ENCODE measurements around the gene PDE6B. TPM values are rescaled to one million over a fixed set of nuclear protein-coding genes. Genes with fewer than 3 reads are reported as not detected.

PDE6B gene
- total RNA-seq, 2 experiments from 2014 or later: 16.1 to 17.7 TPM

DNA sequence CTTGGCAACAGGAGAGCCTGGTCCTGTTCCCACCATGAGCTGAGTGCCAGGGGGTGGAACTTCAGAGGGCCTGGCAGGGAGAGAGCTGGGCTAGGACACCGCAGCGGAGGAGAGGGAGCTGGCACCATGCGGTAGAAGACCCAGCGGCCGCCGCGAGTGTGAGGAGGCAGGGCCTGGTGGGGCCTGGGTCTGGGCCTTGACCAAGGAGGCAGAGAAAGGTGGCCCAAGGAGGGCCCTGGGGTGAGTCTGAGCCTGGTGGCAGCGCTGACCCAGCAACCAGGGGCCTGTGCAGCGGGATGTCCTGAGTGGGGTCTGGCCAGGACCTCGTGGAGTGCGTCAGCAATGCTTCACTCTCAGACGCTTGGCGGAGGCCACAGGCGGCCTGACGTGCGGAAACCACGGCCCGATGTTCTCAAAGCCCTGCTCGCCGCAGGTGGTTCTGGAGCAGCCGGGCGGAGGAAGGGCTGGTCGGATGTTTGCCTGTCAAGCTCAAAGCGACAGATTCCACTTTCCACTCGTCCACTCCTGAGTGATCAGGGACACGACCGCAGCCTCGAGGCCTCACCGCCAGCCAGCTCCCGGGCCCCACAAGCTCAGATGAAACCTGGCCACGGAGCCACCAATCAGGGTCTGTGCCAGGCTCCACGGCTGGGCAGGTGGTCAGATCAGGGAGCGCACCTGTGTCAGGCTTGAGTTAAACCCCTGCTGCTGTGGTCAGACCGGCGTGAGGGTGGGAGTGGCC, 27.9 kb downstream of the PDE6B start:
- Mint-ChIP-seq H3K9me3 (ENCODE audit: insufficient read depth) (no peaks in the 10 kb centered on the region), H3K4me1 (ENCODE audit: low read depth) (no peaks in the 10 kb centered on the region), H3K36me3 (ENCODE audit: low read depth) (no peaks in the 10 kb centered on the region), H3K4me3 (no peak overlapping the region), H3K27me3 (ENCODE audit: low read depth) (no peaks in the 10 kb centered on the region), H3K27ac (no peak overlapping the region)
- ChIA-PET CTCF (no interaction called here), POLR2A (no interaction called here)
- ATAC-seq: no peak
- no peak for DNase-seq

- ChIA-PET CTCF (no interaction called here), POLR2A (no interaction called here)
- Mint-ChIP-seq H3K4me3 (no peak overlapping the region), H3K4me1 (ENCODE audit: low read depth) (no peaks in the 10 kb centered on the region), H3K9me3 (ENCODE audit: insufficient read depth) (no peaks in the 10 kb centered on the region), H3K36me3 (ENCODE audit: low read depth) (no peaks in the 10 kb centered on the region), H3K27ac (no peak overlapping the region), H3K27me3 (ENCODE audit: low read depth) (no peaks in the 10 kb centered on the region)
- DNase-seq (no peak), ATAC-seq (no peak)
These were observed 28.6 kb downstream of the PDE6B start for GRCh38 chr4:653831-654502.

- DNase-seq (no peak), ATAC-seq (no peak)
- Mint-ChIP-seq H3K36me3 (ENCODE audit: low read depth) (no peaks in the 10 kb centered on the region), H3K4me1 (ENCODE audit: low read depth) (no peaks in the 10 kb centered on the region), H3K27ac (no peak overlapping the region), H3K9me3 (ENCODE audit: insufficient read depth) (no peaks in the 10 kb centered on the region), H3K4me3 (no peak overlapping the region), H3K27me3 (ENCODE audit: low read depth) (no peaks in the 10 kb centered on the region)
- ChIA-PET CTCF (no interaction called here), POLR2A (no interaction called here)
These were observed 29.1 kb downstream of the PDE6B start for GRCh38 chr4:654503-654845.

GRCh38 chr4:654871-655463, 29.6 kb downstream of the PDE6B start:
- no peak for DNase-seq

DNA sequence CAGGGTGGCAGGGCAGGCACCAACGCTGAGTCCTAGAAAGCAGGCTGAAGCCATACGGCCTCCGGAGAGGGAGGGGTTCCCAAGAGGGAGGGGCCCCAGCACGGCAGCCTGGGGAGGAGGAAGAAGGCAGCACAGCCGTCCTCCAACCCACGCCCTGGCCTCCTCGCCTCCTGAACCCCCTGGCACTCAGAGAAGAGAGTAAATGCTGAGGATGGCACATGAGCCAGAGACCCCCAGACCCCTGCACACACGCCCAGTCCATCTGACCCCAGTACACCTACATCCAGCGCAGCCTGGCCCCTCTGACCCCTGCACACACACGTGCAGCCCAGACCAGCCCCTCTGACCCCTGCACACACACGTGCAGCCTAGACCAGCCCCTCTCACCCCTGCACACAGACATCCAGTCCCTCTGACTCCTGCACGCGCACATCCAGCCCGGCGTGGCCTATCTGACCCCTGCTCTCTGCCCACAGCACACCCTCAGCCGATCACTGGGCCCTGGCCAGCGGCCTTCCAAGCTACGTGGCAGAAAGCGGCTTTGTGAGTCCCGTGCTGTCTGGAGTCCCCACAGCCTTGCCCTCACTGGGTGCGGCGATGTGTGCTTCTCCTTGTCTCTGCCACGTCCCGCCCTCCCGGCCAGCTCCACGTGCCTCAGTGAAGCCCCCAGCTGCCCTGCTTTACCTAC, 30.2 kb downstream of the PDE6B start:
- no peaks in the 10 kb centered on the region for H3K9me3 Mint-ChIP-seq (ENCODE audit: insufficient read depth)

More at GRCh38 chr4:654871-655463, 29.6 kb downstream of the PDE6B start:
- no peaks in the 10 kb centered on the region for H3K4me1 Mint-ChIP-seq (ENCODE audit: low read depth)
- H3K27ac Mint-ChIP-seq: no peak overlapping the region
- ChIA-PET POLR2A (no interaction called here), CTCF (no interaction called here)
- no peak overlapping the region for H3K4me3 Mint-ChIP-seq
- no peak for ATAC-seq
- H3K9me3 Mint-ChIP-seq (ENCODE audit: insufficient read depth): no peaks in the 10 kb centered on the region
- peaks cover 3% of the 10 kb centered on the region for H3K36me3 Mint-ChIP-seq (ENCODE audit: low read depth)
- H3K27me3 Mint-ChIP-seq (ENCODE audit: low read depth): no peaks in the 10 kb centered on the region

GRCh38 chr4:656436-657337, 31.3 kb downstream of the PDE6B start:
- Mint-ChIP-seq H3K27me3 (ENCODE audit: low read depth) (no peaks in the 10 kb centered on the region), H3K36me3 (ENCODE audit: low read depth) (peaks cover 11% of the 10 kb centered on the region), H3K27ac (no peak overlapping the region), H3K4me1 (ENCODE audit: low read depth) (no peaks in the 10 kb centered on the region), H3K4me3 (no peak overlapping the region), H3K9me3 (ENCODE audit: insufficient read depth) (no peaks in the 10 kb centered on the region)
- DNase-seq (no peak), ATAC-seq (no peak)
- ChIA-PET CTCF (no interaction called here), POLR2A (interaction anchor here (0.6 kb wide), 1 partner anchor 534 kb away, joined by 3 read pairs; no protein-coding TSS in a partner anchor)

More for the DNA sequence above, 30.2 kb downstream of the PDE6B start:
- no peaks in the 10 kb centered on the region for H3K4me1 Mint-ChIP-seq (ENCODE audit: low read depth)
- peaks cover 7% of the 10 kb centered on the region for H3K36me3 Mint-ChIP-seq (ENCODE audit: low read depth)
- DNase-seq (no peak), ATAC-seq (no peak)
- CTCF ChIA-PET: no interaction called here
- no peak overlapping the region for H3K4me3 Mint-ChIP-seq
- H3K27me3 Mint-ChIP-seq (ENCODE audit: low read depth): no peaks in the 10 kb centered on the region
- POLR2A ChIA-PET: interaction anchor here (0.6 kb wide), 1 partner anchor 533 kb away, joined by 3 read pairs; no protein-coding TSS in a partner anchor
- H3K27ac Mint-ChIP-seq: no peak overlapping the region

DNA sequence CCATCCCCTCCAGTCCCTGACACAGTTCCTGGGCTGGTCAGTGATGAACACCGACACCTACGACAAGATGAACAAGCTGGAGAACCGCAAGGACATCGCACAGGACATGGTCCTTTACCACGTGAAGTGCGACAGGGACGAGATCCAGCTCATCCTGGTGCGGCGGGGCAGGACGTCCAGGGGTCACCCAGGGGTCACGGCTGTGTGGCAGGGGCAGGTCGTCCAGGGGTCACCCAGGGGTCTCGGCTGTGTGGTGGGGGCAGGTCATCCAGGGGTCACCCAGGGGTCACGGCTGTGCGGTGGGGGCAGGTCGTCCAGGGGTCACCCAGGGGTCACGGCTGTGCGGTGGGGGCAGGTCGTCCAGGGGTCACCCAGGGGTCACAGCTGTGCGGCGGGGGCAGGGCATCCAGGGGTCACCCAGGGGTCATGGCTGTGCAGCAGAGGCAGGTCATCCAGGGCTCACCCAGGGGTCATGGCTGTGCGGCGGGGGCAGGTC, 32.0 kb downstream of the PDE6B start:
- ChIA-PET CTCF (no interaction called here), POLR2A (interaction anchor here (0.6 kb wide), 1 partner anchor 58 kb away, joined by 3 read pairs; no protein-coding TSS in a partner anchor)
- H3K27ac Mint-ChIP-seq: no peak overlapping the region
- no peaks in the 10 kb centered on the region for H3K27me3 Mint-ChIP-seq (ENCODE audit: low read depth)
- no peak for DNase-seq
- H3K4me3 Mint-ChIP-seq: no peak overlapping the region
- no peak for ATAC-seq
- peaks cover 13% of the 10 kb centered on the region for H3K36me3 Mint-ChIP-seq (ENCODE audit: low read depth)
- peaks cover 2% of the 10 kb centered on the region for H3K4me1 Mint-ChIP-seq (ENCODE audit: low read depth)
- no peaks in the 10 kb centered on the region for H3K9me3 Mint-ChIP-seq (ENCODE audit: insufficient read depth)

- ChIA-PET CTCF (no interaction called here), POLR2A (interaction anchor here (0.6 to 0.9 kb wide), 2 partner anchors 22 to 59 kb away, joined by 3 read pairs; no protein-coding TSS in a partner anchor)
- H3K4me3 Mint-ChIP-seq: no peak overlapping the region
- H3K27ac Mint-ChIP-seq: no peak overlapping the region
- H3K9me3 Mint-ChIP-seq (ENCODE audit: insufficient read depth): no peaks in the 10 kb centered on the region
- peaks cover 5% of the 10 kb centered on the region for H3K4me1 Mint-ChIP-seq (ENCODE audit: low read depth)
- ATAC-seq (no peak), DNase-seq (no peak)
- no peaks in the 10 kb centered on the region for H3K27me3 Mint-ChIP-seq (ENCODE audit: low read depth)
- peaks cover 13% of the 10 kb centered on the region for H3K36me3 Mint-ChIP-seq (ENCODE audit: low read depth)
These were observed 32.7 kb downstream of the PDE6B start for GRCh38 chr4:657834-658667.

- no peak for DNase-seq
- ChIA-PET CTCF (no interaction called here), POLR2A (interaction anchor here (0.9 kb wide), 1 partner anchor 21 kb away, joined by 3 read pairs; no protein-coding TSS in a partner anchor)
- Mint-ChIP-seq H3K4me3 (no peak overlapping the region), H3K27ac (no peak overlapping the region), H3K36me3 (ENCODE audit: low read depth) (peaks cover 13% of the 10 kb centered on the region), H3K9me3 (ENCODE audit: insufficient read depth) (no peaks in the 10 kb centered on the region), H3K4me1 (ENCODE audit: low read depth) (peaks cover 6% of the 10 kb centered on the region), H3K27me3 (ENCODE audit: low read depth) (no peaks in the 10 kb centered on the region)
- ATAC-seq: no peak
These were observed 33.6 kb downstream of the PDE6B start for GRCh38 chr4:658681-659667.

DNA sequence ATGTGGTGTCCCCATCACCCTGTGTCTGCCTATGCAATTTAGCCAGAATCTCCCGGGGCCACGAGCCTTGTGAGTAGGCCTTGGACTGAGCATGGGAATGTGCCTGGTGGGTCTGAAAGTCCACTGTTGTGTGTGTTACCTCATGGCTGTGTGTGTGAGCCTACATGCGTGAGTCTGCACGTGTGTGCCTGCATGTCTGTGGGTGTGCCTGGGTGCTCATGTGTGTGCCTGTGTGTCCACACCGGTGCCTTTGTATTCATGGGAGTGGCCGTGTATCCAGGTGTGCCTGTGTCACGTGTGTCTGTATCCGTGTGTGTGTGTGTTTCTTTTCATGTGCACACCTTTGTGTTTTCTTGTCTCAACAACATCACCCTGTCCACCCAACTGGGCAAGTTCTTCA, 34.5 kb downstream of the PDE6B start:
- no peak overlapping the region for H3K4me3 Mint-ChIP-seq
- POLR2A ChIA-PET: no interaction called here
- H3K27ac Mint-ChIP-seq: no peak overlapping the region
- DNase-seq (no peak), ATAC-seq (no peak)
- no peaks in the 10 kb centered on the region for H3K9me3 Mint-ChIP-seq (ENCODE audit: insufficient read depth)
- H3K36me3 Mint-ChIP-seq (ENCODE audit: low read depth): peaks cover 13% of the 10 kb centered on the region
- CTCF ChIA-PET: no interaction called here
- H3K27me3 Mint-ChIP-seq (ENCODE audit: low read depth): no peaks in the 10 kb centered on the region
- H3K4me1 Mint-ChIP-seq (ENCODE audit: low read depth): peaks cover 14% of the 10 kb centered on the region

Measured in activated CD8-positive, alpha-beta T cell treated with anti-CD3 and anti-CD28 coated beads, Interleukin-2, amount 10 ng/mL, durations not matched to agents 7 days and 5 days (primary cell).